SK-N-SH treated with all-trans-retinoic acid at 6 μM for 48 hours (cell line): ENCODE data around the gene SLAMF6.

Source experiments
- ATAC-seq: fragments of 200-7000 bp; cut with Tn5 transposase; 3 replicates; pipeline ENCODE4 v1.9.1; 2020; ENCODE audit warnings: mild to moderate bottlenecking, moderate library complexity
- ARNTL ChIP-seq: fragments of 450-650 bp; formaldehyde crosslinking; IDR thresholded peaks from 2 replicates; pipeline ENCODE4 v1.5.0; 2020; ENCODE audit warnings: low read depth, mild to moderate bottlenecking, moderate library complexity, borderline replicate concordance
- BACH2 ChIP-seq: fragments of 250-450 bp; sonication (Bioruptor Pico); IDR thresholded peaks from 2 replicates; pipeline ENCODE4 v1.9.0; 2021; ENCODE audit warnings: mild to moderate bottlenecking, borderline replicate concordance
- CSDC2 ChIP-seq: fragments of 250-450 bp; sonication (Bioruptor Pico); IDR thresholded peaks from 2 replicates; pipeline ENCODE4 v1.5.0; 2020; ENCODE audit warnings: mild to moderate bottlenecking, moderate library complexity
- ESRRG ChIP-seq: fragments of 250-450 bp; sonication (Bioruptor Pico); IDR thresholded peaks from 2 replicates; pipeline ENCODE4 v1.6.1; 2021; ENCODE audit warnings: mild to moderate bottlenecking
- GLIS3 ChIP-seq: fragments of 250-450 bp; sonication (Bioruptor Pico); IDR thresholded peaks from 2 replicates; pipeline ENCODE4 v1.5.0; 2020; ENCODE audit warnings: mild to moderate bottlenecking, moderate library complexity
- ISL1 ChIP-seq: fragments of 250-450 bp; sonication (Bioruptor Pico); IDR thresholded peaks from 2 replicates; pipeline ENCODE4 v2.1.2; 2022; ENCODE audit warnings: mild to moderate bottlenecking, moderate library complexity
- OSR1 ChIP-seq: fragments of 250-450 bp; sonication (Bioruptor Pico); IDR thresholded peaks from 2 replicates; pipeline ENCODE4 v1.8.0; 2022; ENCODE audit warnings: moderate library complexity, mild to moderate bottlenecking, inconsistent platforms
- PPARA ChIP-seq: fragments of 250-450 bp; sonication (Bioruptor Pico); IDR thresholded peaks from 2 replicates; pipeline ENCODE4 v1.5.0; 2020; ENCODE audit warnings: mild to moderate bottlenecking, borderline replicate concordance
- RARB ChIP-seq: fragments of 250-450 bp; sonication (Bioruptor Pico); IDR thresholded peaks from 2 replicates; pipeline ENCODE4 v1.8.0; 2021; ENCODE audit warnings: mild to moderate bottlenecking, moderate library complexity
- SNAI2 ChIP-seq: fragments of 250-450 bp; sonication (Bioruptor Pico); IDR thresholded peaks from 2 replicates; pipeline ENCODE4 v1.5.0; 2020; ENCODE audit warnings: mild to moderate bottlenecking, moderate library complexity
- TCF4 ChIP-seq: fragments of 250-450 bp; sonication (Bioruptor Pico); IDR thresholded peaks from 2 replicates; pipeline ENCODE4 v1.8.0; 2021; ENCODE audit warnings: mild to moderate bottlenecking, moderate library complexity, borderline replicate concordance
- TOX ChIP-seq: fragments of 250-450 bp; sonication (Bioruptor Pico); IDR thresholded peaks from 2 replicates; pipeline ENCODE4 v1.8.0; 2021; ENCODE audit warnings: mild to moderate bottlenecking, moderate library complexity, borderline replicate concordance
- ZC3H10 ChIP-seq: fragments of 250-450 bp; sonication (Bioruptor Pico); IDR thresholded peaks from 2 replicates; pipeline ENCODE4 v1.5.1; 2021; ENCODE audit warnings: mild to moderate bottlenecking, moderate library complexity
- ZFP3 ChIP-seq: fragments of 250-450 bp; sonication (Bioruptor Pico); IDR thresholded peaks from 2 replicates; pipeline ENCODE4 v1.5.0; 2020; ENCODE audit warnings: mild to moderate bottlenecking, moderate library complexity
- ZFP30 ChIP-seq: fragments of 450-650 bp; formaldehyde crosslinking; IDR thresholded peaks from 2 replicates; pipeline ENCODE4 v1.5.0; 2022; ENCODE audit warnings: mild to moderate bottlenecking, moderate library complexity
- ZNF70 ChIP-seq: fragments of 450-650 bp; formaldehyde crosslinking; IDR thresholded peaks from 2 replicates; pipeline ENCODE4 v1.5.0; 2020; ENCODE audit warnings: mild to moderate bottlenecking, moderate library complexity
- ZNF8 ChIP-seq: fragments of 450-650 bp; formaldehyde crosslinking; IDR thresholded peaks from 2 replicates; pipeline ENCODE4 v1.5.0; 2020; ENCODE audit warnings: mild to moderate bottlenecking, moderate library complexity
- TF ChIP-seq, protein P1 (sequence below): fragments of 250-450 bp; sonication (Bioruptor Pico); IDR thresholded peaks from 2 replicates; pipeline ENCODE4 v1.8.0; 2021; ENCODE audit warnings: low read depth, mild to moderate bottlenecking, moderate library complexity, borderline replicate concordance
- TF ChIP-seq, protein P2 (sequence below): fragments of 250-450 bp; sonication (Bioruptor Pico); IDR thresholded peaks from 2 replicates; pipeline ENCODE4 v1.5.1; 2021; ENCODE audit warnings: mild to moderate bottlenecking, moderate library complexity
- TF ChIP-seq, protein P3 (sequence below): fragments of 250-450 bp; sonication (Bioruptor Pico); IDR thresholded peaks from 2 replicates; pipeline ENCODE4 v1.5.1; 2020; ENCODE audit warnings: low read depth, mild to moderate bottlenecking, moderate library complexity
- TF ChIP-seq, protein P4 (sequence below): fragments of 250-450 bp; sonication (Bioruptor Pico); IDR thresholded peaks from 2 replicates; pipeline ENCODE4 v1.8.0; 2020; ENCODE audit warnings: mild to moderate bottlenecking, moderate library complexity, borderline replicate concordance

The SLAMF6 gene

DNA sequence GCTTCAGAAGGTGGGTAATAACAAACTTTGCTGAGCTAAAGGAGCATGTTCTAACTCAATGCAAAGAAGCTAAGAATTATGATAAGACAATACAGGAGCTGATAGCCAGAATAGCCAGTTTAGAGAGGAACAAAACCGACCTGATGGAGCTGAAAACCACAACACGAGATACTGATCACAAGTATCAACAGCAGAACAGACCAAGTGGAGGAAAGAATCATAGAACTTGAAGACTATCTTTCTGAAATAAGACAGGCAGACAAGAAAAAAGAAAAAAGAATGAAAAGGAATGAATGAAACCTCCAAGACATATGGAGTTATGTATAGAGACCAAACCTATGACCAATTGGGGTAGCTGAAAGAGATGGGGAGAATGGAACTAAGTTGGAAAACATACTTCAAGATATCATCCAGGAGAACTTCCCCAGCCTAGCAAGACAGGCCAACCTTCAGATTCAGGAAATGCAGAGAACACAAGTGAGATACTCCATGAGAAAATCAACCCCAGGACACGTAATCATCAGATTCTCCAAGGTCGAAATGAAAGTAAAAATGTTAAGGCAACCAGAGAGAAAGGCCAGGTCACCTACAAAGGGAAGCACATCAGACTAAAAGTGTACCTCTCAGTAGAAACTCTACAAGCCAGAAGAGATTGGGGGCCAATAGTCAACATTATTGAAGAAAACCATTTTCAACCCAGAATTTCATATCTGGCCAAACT, 35.8 kb upstream of the SLAMF6 start:
- TF ChIP-seq TCF4 (CRISPR knock-in tag) (no peak), ZFP3 (CRISPR knock-in tag) (no peak)
- ATAC-seq, result no peak

DNA sequence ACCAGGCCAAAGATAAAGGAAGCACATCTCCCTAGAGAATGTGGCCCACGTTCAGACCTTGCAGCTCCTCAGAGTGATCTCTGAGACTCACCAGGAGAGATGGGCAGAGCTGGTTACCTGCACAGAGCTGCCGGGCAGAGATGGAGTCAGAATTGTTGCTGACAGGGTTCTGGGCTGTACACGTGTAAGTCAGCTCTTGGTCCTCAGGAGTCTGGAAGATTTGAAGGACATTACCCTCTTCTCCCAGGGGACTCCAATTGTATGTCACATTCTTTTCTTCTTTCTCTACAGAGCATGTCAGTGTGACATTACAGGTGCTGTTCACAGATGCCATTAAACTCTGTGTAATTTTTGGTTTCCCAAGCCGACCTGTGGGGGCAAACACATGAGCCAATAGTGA, 30.7 kb upstream of the SLAMF6 start:
- ATAC-seq, result no peak
- TF ChIP-seq BACH2 (CRISPR knock-in tag) (no peak), TOX (CRISPR knock-in tag) (no peak)
- TF ChIP-seq, protein P1, sequence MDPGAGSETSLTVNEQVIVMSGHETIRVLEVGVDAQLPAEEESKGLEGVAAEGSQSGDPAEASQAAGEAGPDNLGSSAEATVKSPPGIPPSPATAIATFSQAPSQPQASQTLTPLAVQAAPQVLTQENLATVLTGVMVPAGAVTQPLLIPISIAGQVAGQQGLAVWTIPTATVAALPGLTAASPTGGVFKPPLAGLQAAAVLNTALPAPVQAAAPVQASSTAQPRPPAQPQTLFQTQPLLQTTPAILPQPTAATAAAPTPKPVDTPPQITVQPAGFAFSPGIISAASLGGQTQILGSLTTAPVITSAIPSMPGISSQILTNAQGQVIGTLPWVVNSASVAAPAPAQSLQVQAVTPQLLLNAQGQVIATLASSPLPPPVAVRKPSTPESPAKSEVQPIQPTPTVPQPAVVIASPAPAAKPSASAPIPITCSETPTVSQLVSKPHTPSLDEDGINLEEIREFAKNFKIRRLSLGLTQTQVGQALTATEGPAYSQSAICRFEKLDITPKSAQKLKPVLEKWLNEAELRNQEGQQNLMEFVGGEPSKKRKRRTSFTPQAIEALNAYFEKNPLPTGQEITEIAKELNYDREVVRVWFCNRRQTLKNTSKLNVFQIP, result no peak

DNA sequence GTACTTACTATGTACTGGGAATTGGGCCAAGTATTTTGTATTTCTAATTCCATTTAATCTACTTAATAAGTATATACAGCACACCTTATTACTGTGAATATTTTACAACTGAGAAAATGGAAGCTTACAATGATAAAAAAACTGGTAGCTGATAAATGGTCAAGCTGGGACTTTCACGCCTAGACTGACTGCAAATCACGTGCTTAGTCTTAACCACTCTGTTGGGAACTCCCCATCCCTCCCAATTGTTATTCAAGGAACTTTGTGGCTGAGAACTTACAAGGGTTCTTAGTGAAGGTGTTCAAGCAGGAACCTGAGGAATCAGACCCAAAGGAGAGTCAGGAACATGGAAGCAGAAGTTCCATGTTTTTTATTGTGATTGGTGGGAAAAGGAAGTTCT, 29.4 kb upstream of the SLAMF6 start:
- TF ChIP-seq ISL1 (no peak), ZFP30 (CRISPR knock-in tag) (no peak), ZFP3 (CRISPR knock-in tag) (no peak), GLIS3 (CRISPR knock-in tag) (no peak), ZNF8 (CRISPR knock-in tag) (no peak), PPARA (CRISPR knock-in tag) (no peak), OSR1 (CRISPR knock-in tag) (no peak), ESRRG (no peak), BACH2 (CRISPR knock-in tag) (no peak)
- TF ChIP-seq, protein P2, sequence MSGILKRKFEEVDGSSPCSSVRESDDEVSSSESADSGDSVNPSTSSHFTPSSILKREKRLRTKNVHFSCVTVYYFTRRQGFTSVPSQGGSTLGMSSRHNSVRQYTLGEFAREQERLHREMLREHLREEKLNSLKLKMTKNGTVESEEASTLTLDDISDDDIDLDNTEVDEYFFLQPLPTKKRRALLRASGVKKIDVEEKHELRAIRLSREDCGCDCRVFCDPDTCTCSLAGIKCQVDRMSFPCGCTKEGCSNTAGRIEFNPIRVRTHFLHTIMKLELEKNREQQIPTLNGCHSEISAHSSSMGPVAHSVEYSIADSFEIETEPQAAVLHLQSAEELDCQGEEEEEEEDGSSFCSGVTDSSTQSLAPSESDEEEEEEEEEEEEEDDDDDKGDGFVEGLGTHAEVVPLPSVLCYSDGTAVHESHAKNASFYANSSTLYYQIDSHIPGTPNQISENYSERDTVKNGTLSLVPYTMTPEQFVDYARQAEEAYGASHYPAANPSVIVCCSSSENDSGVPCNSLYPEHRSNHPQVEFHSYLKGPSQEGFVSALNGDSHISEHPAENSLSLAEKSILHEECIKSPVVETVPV, result no peak
- TF ChIP-seq, protein P3, sequence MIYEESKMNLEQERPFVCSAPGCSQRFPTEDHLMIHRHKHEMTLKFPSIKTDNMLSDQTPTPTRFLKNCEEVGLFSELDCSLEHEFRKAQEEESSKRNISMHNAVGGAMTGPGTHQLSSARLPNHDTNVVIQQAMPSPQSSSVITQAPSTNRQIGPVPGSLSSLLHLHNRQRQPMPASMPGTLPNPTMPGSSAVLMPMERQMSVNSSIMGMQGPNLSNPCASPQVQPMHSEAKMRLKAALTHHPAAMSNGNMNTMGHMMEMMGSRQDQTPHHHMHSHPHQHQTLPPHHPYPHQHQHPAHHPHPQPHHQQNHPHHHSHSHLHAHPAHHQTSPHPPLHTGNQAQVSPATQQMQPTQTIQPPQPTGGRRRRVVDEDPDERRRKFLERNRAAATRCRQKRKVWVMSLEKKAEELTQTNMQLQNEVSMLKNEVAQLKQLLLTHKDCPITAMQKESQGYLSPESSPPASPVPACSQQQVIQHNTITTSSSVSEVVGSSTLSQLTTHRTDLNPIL, result no peak
- ATAC-seq, result no peak

DNA sequence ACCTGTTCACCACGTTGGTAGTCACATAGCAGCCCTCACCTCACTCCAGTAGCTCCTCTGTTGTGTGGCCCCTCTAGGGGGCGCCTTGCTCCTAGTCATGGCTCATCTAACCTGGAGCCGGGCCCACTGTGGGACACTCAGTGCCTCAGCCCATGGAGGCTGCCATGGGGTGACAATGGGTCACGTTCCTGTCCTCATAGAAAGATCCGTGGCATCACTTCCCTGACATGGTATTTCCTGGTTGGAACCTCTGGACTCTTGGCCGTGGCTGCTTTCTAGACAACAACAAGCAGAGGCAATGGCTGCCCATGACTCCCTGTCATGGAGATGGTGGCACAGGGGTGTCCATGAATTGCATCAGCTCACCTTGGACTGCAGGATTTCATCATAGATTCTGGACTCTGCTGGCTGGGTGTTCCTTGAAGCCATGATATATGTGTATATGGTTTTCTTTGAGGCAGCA, 27.5 kb upstream of the SLAMF6 start:
- no peak for ATAC-seq
- TF ChIP-seq, protein P4, sequence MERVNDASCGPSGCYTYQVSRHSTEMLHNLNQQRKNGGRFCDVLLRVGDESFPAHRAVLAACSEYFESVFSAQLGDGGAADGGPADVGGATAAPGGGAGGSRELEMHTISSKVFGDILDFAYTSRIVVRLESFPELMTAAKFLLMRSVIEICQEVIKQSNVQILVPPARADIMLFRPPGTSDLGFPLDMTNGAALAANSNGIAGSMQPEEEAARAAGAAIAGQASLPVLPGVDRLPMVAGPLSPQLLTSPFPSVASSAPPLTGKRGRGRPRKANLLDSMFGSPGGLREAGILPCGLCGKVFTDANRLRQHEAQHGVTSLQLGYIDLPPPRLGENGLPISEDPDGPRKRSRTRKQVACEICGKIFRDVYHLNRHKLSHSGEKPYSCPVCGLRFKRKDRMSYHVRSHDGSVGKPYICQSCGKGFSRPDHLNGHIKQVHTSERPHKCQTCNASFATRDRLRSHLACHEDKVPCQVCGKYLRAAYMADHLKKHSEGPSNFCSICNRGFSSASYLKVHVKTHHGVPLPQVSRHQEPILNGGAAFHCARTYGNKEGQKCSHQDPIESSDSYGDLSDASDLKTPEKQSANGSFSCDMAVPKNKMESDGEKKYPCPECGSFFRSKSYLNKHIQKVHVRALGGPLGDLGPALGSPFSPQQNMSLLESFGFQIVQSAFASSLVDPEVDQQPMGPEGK (CRISPR knock-in tag), result no peak
- TF ChIP-seq, protein P1, result no peak
- TF ChIP-seq RARB (CRISPR knock-in tag), result no peak
- TF ChIP-seq SNAI2 (CRISPR knock-in tag), result no peak
- no peak for TF ChIP-seq ARNTL
- TF ChIP-seq, protein P2, result no peak
- no peak for TF ChIP-seq ZFP3 (CRISPR knock-in tag)
- no peak for TF ChIP-seq TCF4 (CRISPR knock-in tag)
- no peak for TF ChIP-seq GLIS3 (CRISPR knock-in tag)
- no peak for TF ChIP-seq ZNF8 (CRISPR knock-in tag)
- no peak for TF ChIP-seq TOX (CRISPR knock-in tag)
- no peak for TF ChIP-seq OSR1 (CRISPR knock-in tag)
- TF ChIP-seq ZC3H10 (CRISPR knock-in tag), result no peak
- no peak for TF ChIP-seq ZNF70
- no peak for TF ChIP-seq ESRRG
- TF ChIP-seq ZFP30 (CRISPR knock-in tag), result no peak
- no peak for TF ChIP-seq BACH2 (CRISPR knock-in tag)
- TF ChIP-seq, protein P3, result no peak
- no peak for TF ChIP-seq CSDC2
- TF ChIP-seq, all 23 proteins: peak for 0
